ENCODE measurements around the gene OTUB2. TPM values are rescaled to one million over a fixed set of nuclear protein-coding genes. Genes with fewer than 3 reads are reported as not detected.
A peak's percentile ranks its signal among the peaks of the same experiment; 100 is the strongest.

The OTUB2 gene
- total RNA-seq, 1 donor from 2014 or later: 0.56 TPM

- peak; percentile 59 for DNase-seq
- peak; percentile 43 for ATAC-seq (ENCODE audit: poor library complexity)
- intact Hi-C loops (cut with DNase I): no loop called here
These were observed 31.0 kb upstream of the OTUB2 start for GRCh38 chr14:93994919-93995682.

DNA sequence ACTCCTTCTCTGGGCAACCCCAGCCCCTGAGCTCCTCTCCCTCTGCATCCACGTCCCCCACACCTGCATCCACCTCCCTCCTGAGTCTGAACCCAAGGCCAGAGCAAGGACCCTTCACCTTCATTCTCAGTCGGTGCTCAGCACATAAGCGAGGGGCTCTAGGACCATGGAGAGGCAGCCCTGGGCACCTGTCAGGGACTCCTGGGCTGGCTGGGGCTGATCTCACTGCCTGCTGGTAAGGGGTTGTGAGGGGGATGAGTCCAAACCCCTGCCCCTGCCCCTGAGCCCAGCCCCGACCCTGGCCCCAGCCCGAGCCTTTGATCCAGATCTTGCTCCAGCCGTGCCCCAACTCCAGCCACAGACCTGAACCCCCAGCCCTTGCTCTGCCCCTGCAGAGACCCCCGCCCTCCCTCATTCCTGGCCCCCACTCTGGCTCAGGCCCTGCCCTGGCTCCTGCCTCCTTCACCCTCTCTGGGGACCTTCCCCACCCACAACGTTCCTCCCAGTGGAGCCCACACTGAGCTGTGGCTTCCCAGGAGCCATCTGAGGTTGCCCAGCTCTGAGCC lies 29.9 kb upstream of the OTUB2 start:
- intact Hi-C loops (cut with DNase I): no loop called here
- no peak for DNase-seq

GRCh38 chr14:93997082-93997481 lies 29.1 kb upstream of the OTUB2 start, which contains the start of gene CCDC197:
Gene CCDC197, plus strand, starts transcription at chr14:93997301. Its CDS starts 831 bp downstream, at chr14:93998132.
- DNase-seq (no peak), ATAC-seq (ENCODE audit: poor library complexity) (no peak)
- intact Hi-C loops (cut with DNase I): no loop called here

More for the DNA sequence above, 29.9 kb upstream of the OTUB2 start:
- ATAC-seq (ENCODE audit: poor library complexity): no peak

DNA sequence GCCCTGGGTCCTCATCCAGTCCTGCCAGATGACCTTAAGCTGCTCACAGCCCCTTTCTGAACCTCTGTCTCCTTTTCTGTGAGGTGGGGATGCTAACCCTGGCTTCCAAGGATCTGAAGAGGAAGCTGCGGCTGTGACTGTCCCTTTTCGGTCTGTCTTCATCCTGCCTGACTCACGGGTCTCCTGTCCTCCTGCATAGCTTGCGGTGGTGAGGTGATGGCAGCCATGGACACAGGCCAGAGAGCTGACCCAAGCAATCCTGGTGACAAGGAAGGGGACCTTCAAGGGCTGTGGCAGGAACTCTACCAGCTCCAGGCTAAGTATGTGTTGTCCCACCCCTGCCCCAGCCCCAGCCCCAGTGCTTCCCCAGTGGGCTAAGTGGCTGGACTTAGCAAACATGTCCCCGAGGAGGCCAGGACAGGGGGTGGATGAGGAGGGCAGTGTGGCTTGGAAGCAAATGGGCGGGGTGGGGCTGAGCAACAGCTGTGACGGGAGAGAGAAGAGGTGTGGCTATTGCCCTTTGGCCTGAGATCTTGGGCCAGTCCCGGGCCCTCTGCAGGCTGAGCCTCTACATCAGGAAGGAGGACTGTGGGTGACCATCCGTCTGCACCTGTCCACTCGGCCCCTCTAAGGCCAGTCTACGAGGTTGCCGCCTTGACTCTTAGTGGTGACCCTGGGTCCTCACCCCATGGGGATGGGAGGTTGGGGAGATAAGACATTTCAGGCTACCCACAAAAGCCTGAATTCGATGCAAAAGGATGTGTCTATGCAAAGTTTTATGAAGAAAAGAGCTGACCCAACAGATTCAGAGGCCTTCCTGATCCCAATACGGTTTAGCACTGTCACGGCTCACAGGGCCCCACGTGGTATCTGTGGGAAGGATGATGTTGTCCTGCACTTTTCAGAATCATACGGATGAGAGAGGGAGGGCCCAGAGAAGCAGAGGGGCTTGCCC lies 27.9 kb upstream of the OTUB2 start:
- ATAC-seq (ENCODE audit: poor library complexity) (no peak), DNase-seq (no peak)
- intact Hi-C loops (cut with DNase I): no loop called here

DNA sequence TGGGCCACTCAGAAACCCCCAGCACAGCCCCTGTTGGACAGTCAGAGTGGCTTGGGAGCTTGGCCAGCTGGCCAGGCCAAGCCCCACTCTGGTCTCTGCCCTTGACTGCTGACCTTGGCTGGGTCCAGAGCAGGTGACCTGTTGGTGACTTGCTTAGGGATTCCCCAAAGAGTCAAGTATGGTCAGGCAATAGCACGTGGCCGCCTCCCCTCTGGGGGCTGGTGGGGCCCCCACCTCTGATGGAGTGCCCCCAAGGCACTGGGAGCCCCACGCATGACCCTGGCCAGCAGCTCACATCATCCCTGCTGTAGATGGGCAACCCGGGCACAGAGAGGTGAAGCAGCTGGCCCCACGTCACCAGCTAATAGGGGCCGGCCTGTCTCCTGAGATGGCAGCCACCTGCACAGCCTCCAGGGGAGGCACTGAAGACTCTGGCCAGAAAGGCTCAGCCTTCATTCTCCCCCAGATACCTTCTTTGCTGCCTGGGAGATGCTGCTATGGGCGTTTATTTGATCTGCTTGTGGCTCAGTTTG lies 27.2 kb upstream of the OTUB2 start:
- DNase-seq (no peak), ATAC-seq (ENCODE audit: poor library complexity) (no peak)
- intact Hi-C loops (cut with DNase I): no loop called here

GRCh38 chr14:93999573-93999972 lies 26.6 kb upstream of the OTUB2 start:
- DNase-seq (no peak), ATAC-seq (ENCODE audit: poor library complexity) (no peak)
- intact Hi-C loops (cut with DNase I): no loop called here

DNA sequence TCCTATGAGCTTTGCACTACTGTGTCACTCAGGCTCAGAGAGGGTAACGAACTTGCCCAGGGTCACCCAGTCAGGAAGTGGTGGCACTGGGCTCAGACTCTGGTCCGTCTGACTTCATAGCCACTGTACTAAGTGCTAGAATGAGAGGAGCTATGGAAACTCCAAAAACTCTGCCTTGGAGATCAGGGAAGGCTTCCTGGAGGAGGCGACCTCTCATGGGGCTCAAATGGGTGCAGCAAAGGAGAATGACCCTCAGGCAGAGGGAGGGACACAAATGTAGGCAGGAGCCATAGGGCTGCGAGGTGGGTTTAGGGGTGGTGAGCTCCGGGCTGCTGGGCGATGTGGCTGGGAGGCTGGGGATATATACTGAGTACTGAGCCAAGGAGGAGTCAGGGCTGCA lies 25.9 kb upstream of the OTUB2 start:
- intact Hi-C loops (cut with DNase I): loop anchor here (2.0 kb wide), 1 partner anchor 59 kb away; no protein-coding TSS in a partner anchor
- ATAC-seq (ENCODE audit: poor library complexity) (no peak), DNase-seq (no peak)

DNA sequence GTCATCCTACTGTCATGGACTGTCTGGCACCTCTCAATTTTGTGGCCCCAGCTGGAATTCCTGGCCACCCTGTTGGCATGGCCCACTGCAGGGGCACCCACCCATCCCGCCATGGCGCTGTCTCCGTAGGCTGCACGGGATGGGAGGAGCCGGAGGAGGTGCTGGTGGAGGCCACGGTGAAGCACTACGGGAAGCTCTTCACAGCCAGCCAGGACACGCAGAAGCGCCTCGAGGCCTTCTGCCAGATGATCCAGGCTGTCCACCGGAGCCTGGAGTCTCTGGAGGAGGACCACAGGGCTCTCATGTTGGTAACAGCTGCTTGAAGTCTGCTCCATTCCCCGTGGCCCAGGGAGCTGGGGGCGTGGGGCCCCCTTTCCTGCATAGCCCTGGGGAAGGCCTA lies 25.1 kb upstream of the OTUB2 start:
- ATAC-seq (ENCODE audit: poor library complexity): no peak
- intact Hi-C loops (cut with DNase I): loop anchor here (2.0 kb wide), 1 partner anchor 60 kb away; no protein-coding TSS in a partner anchor
- DNase-seq: no peak

DNA sequence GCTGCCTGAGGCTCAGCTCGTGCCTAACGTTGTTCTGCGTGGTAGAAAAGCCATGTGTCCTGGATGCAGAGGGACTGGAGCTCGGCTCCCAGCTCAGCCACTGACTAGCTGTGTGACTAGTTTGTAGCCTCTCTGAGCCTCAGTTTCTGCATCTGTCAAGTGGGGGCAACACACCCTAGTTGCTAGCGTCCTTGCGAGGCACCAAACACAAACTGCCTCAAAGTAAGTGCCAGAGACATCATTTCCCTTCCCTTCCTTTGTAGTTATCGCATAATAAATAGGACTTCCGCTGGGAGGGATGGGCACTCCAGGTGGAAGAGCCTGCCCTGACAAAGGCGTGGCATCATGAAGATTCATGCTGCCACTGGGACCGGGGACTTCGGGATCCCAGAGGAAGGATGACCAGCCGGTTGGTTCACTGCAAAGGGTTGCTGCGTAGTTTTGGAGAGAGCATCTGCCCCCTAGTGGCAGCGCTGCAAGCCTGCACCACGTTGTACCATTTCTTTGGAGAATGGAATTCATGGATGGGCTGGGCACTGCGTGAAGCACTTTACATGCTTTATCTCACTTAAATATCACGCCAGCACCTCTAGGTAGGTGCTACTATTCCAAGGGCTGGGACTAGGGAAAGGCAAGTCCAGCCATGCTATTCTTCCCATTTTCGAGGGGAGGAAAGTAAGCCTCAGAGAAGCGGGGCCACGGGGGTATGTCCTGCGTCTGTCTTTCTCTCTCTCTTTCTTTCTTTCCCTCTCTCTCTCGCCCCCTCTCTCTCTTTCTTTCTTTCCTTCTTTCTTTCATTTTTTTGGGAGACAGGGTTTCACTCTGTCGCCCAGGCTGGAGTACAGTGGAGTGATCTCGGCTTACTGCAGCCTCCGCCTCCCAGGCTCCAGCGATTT lies 24.4 kb upstream of the OTUB2 start:
- peak; percentile 64 for DNase-seq
- ATAC-seq (ENCODE audit: poor library complexity): peak; percentile 84
- intact Hi-C loops (cut with DNase I): loop anchor here (2.0 kb wide), 1 partner anchor 61 kb away; no protein-coding TSS in a partner anchor

GRCh38 chr14:94003397-94003796 lies 22.7 kb upstream of the OTUB2 start:
- no peak for ATAC-seq (ENCODE audit: poor library complexity)
- no peak for DNase-seq
- intact Hi-C loops (cut with DNase I): no loop called here

DNA sequence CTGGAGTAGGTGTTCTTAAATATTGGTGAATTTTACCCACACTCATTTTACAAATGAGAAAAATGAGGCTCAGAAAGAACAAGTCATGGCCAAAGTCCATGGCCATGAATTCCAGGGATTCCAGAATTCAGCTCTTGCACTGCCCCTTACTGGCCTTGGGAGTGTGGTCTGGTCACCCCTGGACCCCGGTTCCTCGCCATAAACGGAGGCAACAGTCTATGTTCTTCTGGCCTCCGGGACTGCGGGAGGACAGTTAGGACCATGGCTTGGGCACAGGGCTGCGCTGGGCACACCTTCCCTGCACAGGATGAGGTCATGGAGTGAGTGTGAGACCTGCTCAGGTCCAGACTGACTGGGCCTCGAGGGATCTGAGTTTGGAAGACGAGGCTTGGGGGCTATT lies 22.1 kb upstream of the OTUB2 start:
- no peak for ATAC-seq (ENCODE audit: poor library complexity)
- DNase-seq: no peak
- intact Hi-C loops (cut with DNase I): no loop called here

DNA sequence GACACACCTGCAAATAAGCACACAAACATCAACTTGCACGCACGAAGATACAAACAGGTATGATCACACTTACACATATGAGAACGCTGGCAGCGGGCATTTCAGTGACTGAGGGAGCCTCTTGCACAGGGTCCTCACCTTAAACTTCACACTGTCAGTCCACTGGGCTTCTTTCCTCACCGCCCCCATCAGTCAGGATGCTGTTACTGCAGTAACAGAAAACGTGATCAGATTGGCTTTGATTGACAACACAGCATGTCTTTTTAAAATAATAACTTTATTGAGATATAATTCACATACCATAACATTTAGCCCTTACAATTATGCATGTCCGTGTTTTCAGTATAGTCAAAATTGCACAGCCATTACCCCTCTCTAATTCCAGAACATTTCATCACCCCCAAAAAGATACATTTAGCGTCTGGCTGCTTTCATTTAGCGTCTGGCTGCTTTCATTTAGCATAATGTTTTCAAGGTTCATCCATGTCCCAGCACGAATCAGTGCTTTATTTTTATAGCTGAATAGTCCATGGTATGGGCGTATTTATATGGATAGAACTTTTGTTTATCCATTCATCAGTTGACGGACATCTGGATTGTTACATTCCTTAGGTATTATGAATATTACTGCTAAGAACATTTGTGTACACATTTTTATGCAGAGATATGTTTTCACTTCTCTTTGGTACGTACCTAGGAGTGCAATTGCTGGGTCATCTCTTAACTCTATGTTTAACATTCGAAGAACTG lies 20.6 kb upstream of the OTUB2 start:
- ATAC-seq (ENCODE audit: poor library complexity) (no peak), DNase-seq (no peak)
- intact Hi-C loops (cut with DNase I): no loop called here

DNA sequence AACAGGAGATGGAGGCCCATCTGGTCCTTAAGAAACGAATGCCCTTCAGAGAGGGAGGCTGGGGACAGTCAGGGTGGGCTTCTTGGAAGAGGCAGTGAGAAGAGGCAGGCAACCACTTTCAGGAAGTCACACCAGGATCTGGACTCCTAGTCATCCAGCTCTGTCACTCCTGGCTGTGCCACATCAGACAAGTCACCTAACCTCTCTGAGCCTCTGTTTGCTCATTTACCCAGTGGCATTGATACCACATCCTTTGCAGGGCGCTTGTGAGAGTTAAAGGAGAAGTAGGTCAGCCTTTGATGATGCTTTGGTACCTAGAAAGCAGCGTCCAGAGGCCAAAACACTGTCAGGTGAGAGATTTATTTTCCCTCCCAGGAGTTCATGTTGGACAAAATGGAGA lies 17.9 kb upstream of the OTUB2 start:
- DNase-seq: no peak
- no peak for ATAC-seq (ENCODE audit: poor library complexity)
- intact Hi-C loops (cut with DNase I): no loop called here

GRCh38 chr14:94009767-94010166 lies 16.4 kb upstream of the OTUB2 start:
- ATAC-seq (ENCODE audit: poor library complexity) (peak; percentile 28), DNase-seq (no peak)
- intact Hi-C loops (cut with DNase I): no loop called here

- intact Hi-C loops (cut with DNase I): no loop called here
- ATAC-seq (ENCODE audit: poor library complexity) (no peak), DNase-seq (no peak)
These were observed 15.5 kb upstream of the OTUB2 start for GRCh38 chr14:94010625-94011024.

DNA sequence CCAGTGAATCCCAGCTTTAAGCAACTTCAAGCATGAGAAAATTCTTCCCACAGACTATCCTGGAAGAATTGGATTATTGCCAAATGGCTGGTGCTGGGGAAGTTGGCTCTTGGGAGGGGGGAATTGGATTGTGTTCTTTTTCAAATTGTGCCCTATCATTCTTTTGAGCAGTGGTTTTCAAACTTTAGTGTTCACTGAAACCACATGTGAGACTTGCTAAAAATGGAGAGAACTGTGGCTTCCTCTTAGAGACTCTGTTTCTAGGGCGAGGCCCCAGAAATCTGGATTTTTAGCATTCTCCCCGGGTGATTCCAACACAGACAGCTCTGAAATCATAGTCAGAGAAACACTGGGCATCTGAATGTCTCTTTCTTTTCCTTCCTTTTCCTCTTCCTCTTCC lies 14.3 kb upstream of the OTUB2 start:
- no peak for DNase-seq
- no peak for ATAC-seq (ENCODE audit: poor library complexity)
- intact Hi-C loops (cut with DNase I): no loop called here

- no peak for ATAC-seq (ENCODE audit: poor library complexity)
- DNase-seq: no peak
- intact Hi-C loops (cut with DNase I): no loop called here
These were observed 11.8 kb upstream of the OTUB2 start for GRCh38 chr14:94014382-94014781.

Measured in Right ventricle myocardium superior (tissue), 1 donor.